ENCODE measurements around the gene LAMB1. TPM values are rescaled to one million over a fixed set of nuclear protein-coding genes. Genes with fewer than 3 reads are reported as not detected.

Gene LAMB1
- total RNA-seq, 1 donor from 2014 or later: 220 TPM

DNA sequence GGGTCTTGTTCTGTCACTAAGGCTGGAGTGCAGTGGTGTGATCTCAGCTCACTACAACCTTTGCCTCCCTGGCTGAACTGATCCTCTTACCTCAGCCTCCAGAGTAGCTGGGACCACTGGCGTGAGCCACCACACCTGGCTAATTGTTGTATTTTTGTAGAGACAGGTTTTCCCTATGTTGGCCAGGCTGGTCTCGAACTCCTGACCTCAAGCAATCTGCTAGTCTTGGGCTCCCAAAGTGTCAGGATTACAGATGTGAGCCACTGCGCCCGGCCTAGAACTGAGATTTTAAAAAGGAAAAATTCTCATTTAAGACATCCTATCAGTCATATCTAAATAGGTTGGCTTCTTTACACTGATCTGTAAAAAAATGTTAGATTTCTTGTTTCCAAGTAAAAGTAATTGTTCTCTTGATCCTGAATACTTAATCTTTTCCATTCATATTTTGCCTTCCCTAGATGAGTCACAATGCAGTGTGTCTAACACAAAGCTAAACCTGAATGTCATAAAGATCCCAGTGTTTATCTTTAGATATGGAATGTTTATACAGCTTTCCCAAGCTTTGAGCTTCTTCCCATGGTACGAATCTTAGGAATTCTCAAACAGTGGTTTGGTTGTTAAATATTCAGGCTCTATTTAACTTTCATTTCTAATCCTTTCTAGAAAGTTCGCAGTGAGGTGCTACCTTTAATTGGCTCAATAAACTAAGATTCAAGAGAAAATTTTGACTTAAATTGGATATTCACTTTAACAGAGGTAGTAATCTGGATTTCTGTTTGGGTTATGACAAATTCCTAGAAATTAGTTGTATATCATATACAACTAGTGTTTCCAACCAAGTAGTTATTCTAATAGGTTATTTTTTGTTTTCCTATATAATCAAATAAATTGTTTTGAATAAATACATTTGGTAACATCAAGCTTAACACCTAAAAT lies 12.1 kb upstream of the LAMB1 start:
- TF ChIP-seq, protein P1, sequence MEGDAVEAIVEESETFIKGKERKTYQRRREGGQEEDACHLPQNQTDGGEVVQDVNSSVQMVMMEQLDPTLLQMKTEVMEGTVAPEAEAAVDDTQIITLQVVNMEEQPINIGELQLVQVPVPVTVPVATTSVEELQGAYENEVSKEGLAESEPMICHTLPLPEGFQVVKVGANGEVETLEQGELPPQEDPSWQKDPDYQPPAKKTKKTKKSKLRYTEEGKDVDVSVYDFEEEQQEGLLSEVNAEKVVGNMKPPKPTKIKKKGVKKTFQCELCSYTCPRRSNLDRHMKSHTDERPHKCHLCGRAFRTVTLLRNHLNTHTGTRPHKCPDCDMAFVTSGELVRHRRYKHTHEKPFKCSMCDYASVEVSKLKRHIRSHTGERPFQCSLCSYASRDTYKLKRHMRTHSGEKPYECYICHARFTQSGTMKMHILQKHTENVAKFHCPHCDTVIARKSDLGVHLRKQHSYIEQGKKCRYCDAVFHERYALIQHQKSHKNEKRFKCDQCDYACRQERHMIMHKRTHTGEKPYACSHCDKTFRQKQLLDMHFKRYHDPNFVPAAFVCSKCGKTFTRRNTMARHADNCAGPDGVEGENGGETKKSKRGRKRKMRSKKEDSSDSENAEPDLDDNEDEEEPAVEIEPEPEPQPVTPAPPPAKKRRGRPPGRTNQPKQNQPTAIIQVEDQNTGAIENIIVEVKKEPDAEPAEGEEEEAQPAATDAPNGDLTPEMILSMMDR (conservative IDR thresholded peaks at IDR 0.05; ENCODE audit: low read depth, low read length): no peak
- no peak for DNase-seq (ENCODE audit: low read depth)
- H3K4me3 ChIP-seq (ENCODE audit: low read depth, low read length): no peak overlapping the region

DNA sequence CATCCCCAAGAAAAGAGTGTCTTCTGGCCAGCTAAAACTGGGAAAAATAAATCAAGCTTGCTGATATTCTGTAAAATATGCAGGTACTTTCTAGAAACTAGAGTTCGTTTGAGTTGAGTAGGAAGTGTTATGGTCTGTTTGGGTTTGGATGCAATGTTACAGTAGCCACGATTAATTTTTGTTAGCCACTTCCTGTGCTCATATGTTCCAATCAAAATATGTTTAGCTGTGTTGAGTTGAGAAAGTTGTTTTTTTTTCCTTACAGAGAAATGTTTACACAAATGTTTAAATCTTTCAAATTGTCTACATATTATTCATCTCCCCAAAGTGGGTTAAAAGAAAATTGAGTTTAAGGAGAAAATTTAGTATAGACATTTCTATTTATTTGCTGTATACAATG lies 11.3 kb upstream of the LAMB1 start:
- no peak overlapping the region for H3K4me3 ChIP-seq (ENCODE audit: low read depth, low read length)
- TF ChIP-seq, protein P1 (conservative IDR thresholded peaks at IDR 0.05; ENCODE audit: low read depth, low read length): no peak
- no peak for DNase-seq (ENCODE audit: low read depth)

DNA sequence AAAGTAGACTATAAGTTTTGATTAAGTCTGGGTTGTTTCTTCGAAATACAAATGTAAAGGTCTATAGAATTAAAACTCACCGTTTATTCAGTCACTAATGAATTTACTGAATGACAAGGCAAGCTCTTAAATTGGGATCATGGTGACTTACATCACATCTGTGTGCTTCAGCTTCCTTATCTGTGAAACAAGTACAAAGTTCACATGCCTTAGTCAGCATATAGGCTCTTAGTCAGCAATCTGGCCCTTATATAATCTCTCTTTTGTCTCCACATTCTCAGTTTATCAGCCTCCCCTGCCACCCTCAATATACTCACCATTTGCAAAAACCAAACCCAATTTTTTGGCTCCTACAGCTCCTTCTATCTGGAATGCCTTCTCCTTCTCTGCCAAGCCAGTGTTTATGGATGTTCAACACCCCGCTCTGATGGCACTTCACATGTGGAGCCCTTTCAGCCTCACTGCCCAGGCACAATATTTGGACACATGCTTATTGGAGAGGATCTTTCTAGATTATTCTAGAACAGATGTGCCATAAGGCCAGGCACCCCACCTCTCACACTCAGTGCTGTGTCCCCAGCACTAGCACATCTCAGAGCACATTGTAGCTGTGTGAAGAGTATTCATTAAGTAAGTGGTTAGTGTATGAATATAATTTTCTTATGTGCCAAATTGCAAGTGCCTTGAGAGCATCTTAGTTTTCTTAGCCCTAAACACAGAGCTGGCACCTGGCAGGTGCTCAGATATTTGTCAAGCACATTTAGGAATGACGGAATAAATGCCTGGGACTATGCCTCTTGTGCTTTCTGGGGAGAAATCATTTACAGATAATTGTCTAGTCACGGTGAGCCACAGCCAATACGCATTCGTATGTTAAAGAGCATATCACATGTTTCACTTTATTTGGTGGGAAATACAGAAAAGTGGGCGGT lies 9.8 kb upstream of the LAMB1 start:
- no peak for DNase-seq (ENCODE audit: low read depth)
- H3K4me3 ChIP-seq (ENCODE audit: low read depth, low read length): no peak overlapping the region
- TF ChIP-seq, protein P1 (conservative IDR thresholded peaks at IDR 0.05; ENCODE audit: low read depth, low read length): no peak

- TF ChIP-seq, protein P1 (conservative IDR thresholded peaks at IDR 0.05; ENCODE audit: low read depth, low read length): no peak
- peak overlapping the region; percentile 7 for H3K4me3 ChIP-seq (ENCODE audit: low read depth, low read length)
- no peak for DNase-seq (ENCODE audit: low read depth)
These were observed 7.4 kb upstream of the LAMB1 start for GRCh38 chr7:108010377-108010776.

DNA sequence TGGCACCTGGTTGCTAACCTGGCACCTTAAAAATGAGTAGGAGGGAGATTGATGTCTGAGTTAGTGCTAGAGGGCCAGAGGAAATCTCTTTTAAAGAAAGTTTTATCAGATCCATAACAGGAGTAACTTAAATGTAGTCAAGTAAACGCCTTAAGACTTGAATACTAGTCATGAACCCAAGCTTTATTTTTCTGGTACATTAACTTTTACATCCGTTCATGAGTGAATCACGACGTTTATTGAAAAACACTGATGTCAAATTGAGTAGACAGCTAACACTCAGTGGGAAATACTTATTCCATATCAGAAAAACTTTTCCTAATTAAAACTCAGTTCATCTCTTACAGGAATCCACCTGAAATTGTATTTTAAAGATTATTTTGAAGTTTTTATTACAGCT lies 6.9 kb upstream of the LAMB1 start:
- TF ChIP-seq, protein P1 (conservative IDR thresholded peaks at IDR 0.05; ENCODE audit: low read depth, low read length): no peak
- DNase-seq (ENCODE audit: low read depth): no peak
- no peak overlapping the region for H3K4me3 ChIP-seq (ENCODE audit: low read depth, low read length)

DNA sequence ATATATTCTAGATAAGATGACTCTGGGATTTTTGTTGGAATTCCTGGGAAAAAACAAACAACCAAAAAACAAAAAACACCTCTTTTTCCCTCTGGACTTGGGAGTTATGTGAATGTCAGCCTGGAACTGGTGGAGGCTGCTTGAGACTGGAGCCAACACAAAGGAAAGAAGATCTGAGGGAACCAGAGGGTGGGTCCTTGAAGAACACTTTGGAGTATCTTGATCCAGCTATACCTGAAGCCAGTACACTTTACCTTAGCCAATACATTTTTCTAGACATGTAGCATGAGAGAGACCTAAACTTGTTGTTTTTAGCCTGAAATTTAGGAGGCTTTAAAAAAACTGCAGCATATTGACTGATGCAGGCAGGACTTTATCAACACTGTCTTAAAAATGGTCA lies 5.9 kb upstream of the LAMB1 start:
- no peak for DNase-seq (ENCODE audit: low read depth)
- no peak overlapping the region for H3K4me3 ChIP-seq (ENCODE audit: low read depth, low read length)
- TF ChIP-seq, protein P1 (conservative IDR thresholded peaks at IDR 0.05; ENCODE audit: low read depth, low read length): no peak

Measured in epithelial cell of proximal tubule (primary cell).